Epithelial cell of proximal tubule (primary cell): ENCODE results near the gene SHISA6. TPM values are rescaled to one million over a fixed set of nuclear protein-coding genes. Genes with fewer than 3 reads are reported as not detected.

Experiments
- DNase-seq: peaks from one replicate; pipeline ENCODE4 v3.0.0-alpha.2; 2011; ENCODE audit warnings: low read depth
- H3K4me3 ChIP-seq: 2 replicates; pipeline ENCODE4 v1.5.1; 2011; ENCODE audit warnings: low read depth, mild to moderate bottlenecking, low read length
- CTCF ChIP-seq: conservative IDR thresholded peaks from 2 replicates; pipeline ENCODE4 v1.5.1; 2012; ENCODE audit warnings: low read depth, mild to moderate bottlenecking, low read length
- total RNA-seq: library from RNA; depleted of rRNA; stranded (reverse); fragments of >200 nt; gene quantifications from 2 replicates; pipeline ENCODE4 v1.2.3, GENCODE V29; 2015

SHISA6 gene
- total RNA-seq, 1 donor from 2014 or later, result not detected

GRCh38 chr17:11515901-11516300 is 274.9 kb downstream of the SHISA6 start:
- DNase-seq, result no peak
- no peak overlapping the region for H3K4me3 ChIP-seq
- no peak for TF ChIP-seq CTCF

- no peak overlapping the region for H3K4me3 ChIP-seq
- no peak for TF ChIP-seq CTCF
- no peak for DNase-seq
Measured at GRCh38 chr17:11535231-11535630, 294.2 kb downstream of the SHISA6 start.

GRCh38 chr17:11538366-11538765 is 297.4 kb downstream of the SHISA6 start:
- no peak for TF ChIP-seq CTCF
- no peak for DNase-seq

GRCh38 chr17:11539637-11540036 is 298.6 kb downstream of the SHISA6 start:
- H3K4me3 ChIP-seq, result no peak overlapping the region
- TF ChIP-seq CTCF, result no peak
- DNase-seq, result no peak

More at GRCh38 chr17:11538366-11538765, 297.4 kb downstream of the SHISA6 start:
- H3K4me3 ChIP-seq, result no peak overlapping the region

GRCh38 chr17:11545002-11545401 is 304.0 kb downstream of the SHISA6 start:
- H3K4me3 ChIP-seq, result no peak overlapping the region
- no peak for TF ChIP-seq CTCF
- no peak for DNase-seq

GRCh38 chr17:11545696-11546095 is 304.7 kb downstream of the SHISA6 start:
- H3K4me3 ChIP-seq, result no peak overlapping the region
- no peak for DNase-seq
- TF ChIP-seq CTCF, result no peak

GRCh38 chr17:11547853-11548252 is 306.8 kb downstream of the SHISA6 start:
- TF ChIP-seq CTCF, result no peak
- no peak for DNase-seq
- H3K4me3 ChIP-seq, result no peak overlapping the region
